ENCODE data around the gene OVCA2. TPM values are rescaled to one million over a fixed set of nuclear protein-coding genes. Genes with fewer than 3 reads are reported as not detected.
A peak's percentile ranks its signal among the peaks of the same experiment; 100 is the strongest.

Gene OVCA2
- total RNA-seq, 1 experiment from 2014 or later: 27.3 TPM

- Histone ChIP-seq H3K9ac (ENCODE audit: low read length) (peak overlapping the region; percentile 91), H4K20me1 (ENCODE audit: insufficient read depth) (no peaks in the 10 kb centered on the region), H3K9me3 (ENCODE audit: control insufficient read depth in 1 of 2, insufficient read depth in 1 of 2, low read depth in 1 of 2, low read length in 2 of 2) (no peaks in the 10 kb centered on the region), H3K4me3 (replicated peaks in 1 of 2; ENCODE audit: low read depth in 1 of 2, low read length in 2 of 2) (peak overlapping the region; percentile 94 to 96), H3K4me2 (ENCODE audit: low read length) (peak overlapping the region; percentile 93), H3K79me2 (ENCODE audit: insufficient read depth, low read length) (peaks cover 20% of the 10 kb centered on the region; the same call in 1 of the 2 replicates), H3K27me3 (ENCODE audit: insufficient read depth, low read length) (no peaks in the 10 kb centered on the region), H3K9me2 (ENCODE audit: insufficient read depth) (no peaks in the 10 kb centered on the region), H3K4me1 (ENCODE audit: control insufficient read depth in 1 of 2, insufficient read depth in 2 of 2, low read length in 2 of 2) (peaks cover 17 to 36% of the 10 kb centered on the region in 2 experiments), H3K36me3 (ENCODE audit: control insufficient read depth in 1 of 2, insufficient read depth in 2 of 2, low read length in 2 of 2) (0 out of 4 replicates have a peak, but pooled peaks cover 0 to 3% of the 10 kb centered on the region in 2 experiments), H2AFZ (ENCODE audit: low read depth, low read length, poor library complexity, severe bottlenecking) (no peak overlapping the region), H3K27ac (ENCODE audit: low read depth, low read length) (peak overlapping the region; percentile 83)
- intact Hi-C loops (cut with micrococcal nuclease): no loop called here
- DNase-seq (ENCODE audit: low read depth, low spot score): no peak
- TF ChIP-seq CTCF (IDR thresholded peaks at IDR 0.05 in 2 of 3, conservative IDR thresholded peaks at IDR 0.05 in 1 of 3; ENCODE audit: borderline replicate concordance in 1 of 3, insufficient read depth in 1 of 3, low read depth in 2 of 3, low read length in 2 of 3) (peak in 1 of 3 experiments; percentile 40; a peak in 4 of 6 replicates), POLR2AphosphoS5 (IDR thresholded peaks at IDR 0.05; ENCODE audit: low read depth, low read length) (no peak), ZFX (IDR thresholded peaks at IDR 0.05) (0 out of 2 replicates have a peak, but pooled peaks have one; percentile 24), RAD21 (IDR thresholded peaks at IDR 0.05; ENCODE audit: low read depth) (0 out of 2 replicates have a peak, but pooled peaks have one; percentile 26)
- ChIA-PET POLR2A (no interaction called here), RAD21 (ENCODE audit: low non-redundant PET in 1 of 2, low total read pairs in 2 of 2, uncharacterized antibody in 2 of 2, unreplicated experiment in 2 of 2) (no interaction called here), CTCF (interaction anchor here (1.0 to 1.8 kb wide), 2 partner anchors 17 to 202 kb away, joined by 3 to 7 read pairs; partner anchors contain the start of gene RTN4RL1)
- ATAC-seq: peak; percentile 32
- no TSS peak for BruUV-seq (replicated peaks)
Measured at GRCh38 chr17:2042390-2042847, 597 bp downstream of the OVCA2 start.

GRCh38 chr17:2042933-2043332 is 1.1 kb downstream of the OVCA2 start:
- no peak for TF ChIP-seq MAX (IDR thresholded peaks at IDR 0.05)
- no peak for TF ChIP-seq EZH2phosphoT487 (IDR thresholded peaks at IDR 0.05; ENCODE audit: borderline replicate concordance)
- no peak for TF ChIP-seq CBX3 (IDR thresholded peaks at IDR 0.05; ENCODE audit: low read depth)
- TF ChIP-seq ATF3 (IDR thresholded peaks at IDR 0.05): no peak
- no peak for TF ChIP-seq ZNF274 (IDR thresholded peaks at IDR 0.05; ENCODE audit: low read depth, low read length)
- no peak for TF ChIP-seq ZBTB33 (IDR thresholded peaks at IDR 0.05; ENCODE audit: extremely low read depth, insufficient replicate concordance, low read length)
- no peak for TF ChIP-seq FOSL1 (IDR thresholded peaks at IDR 0.05; ENCODE audit: low read depth)
- no peak for TF ChIP-seq YY1 (IDR thresholded peaks at IDR 0.05; ENCODE audit: extremely low read depth, insufficient replicate concordance, low read depth, low read length)
- no peak for TF ChIP-seq RAD21 (IDR thresholded peaks at IDR 0.05; ENCODE audit: low read depth)
- no peak for TF ChIP-seq EZH2 (IDR thresholded peaks at IDR 0.05)
- Histone ChIP-seq H3K79me2 (ENCODE audit: insufficient read depth, low read length) (peaks cover 20% of the 10 kb centered on the region; the same call in 1 of the 2 replicates), H3K4me1 (ENCODE audit: control insufficient read depth in 1 of 2, insufficient read depth in 2 of 2, low read length in 2 of 2) (peaks cover 17 to 36% of the 10 kb centered on the region in 2 experiments), H3K9me3 (ENCODE audit: control insufficient read depth in 1 of 2, insufficient read depth in 1 of 2, low read depth in 1 of 2, low read length in 2 of 2) (no peaks in the 10 kb centered on the region), H3K4me2 (ENCODE audit: low read length) (peak overlapping the region; percentile 93), H3K27me3 (ENCODE audit: insufficient read depth, low read length) (no peaks in the 10 kb centered on the region), H3K36me3 (ENCODE audit: control insufficient read depth in 1 of 2, insufficient read depth in 2 of 2, low read length in 2 of 2) (0 out of 4 replicates have a peak, but pooled peaks cover 0 to 3% of the 10 kb centered on the region in 2 experiments), H3K9ac (ENCODE audit: low read length) (peak overlapping the region; percentile 91), H3K27ac (ENCODE audit: low read depth, low read length) (peak overlapping the region; percentile 83), H3K9me2 (ENCODE audit: insufficient read depth) (no peaks in the 10 kb centered on the region), H2AFZ (ENCODE audit: low read depth, low read length, poor library complexity, severe bottlenecking) (no peak overlapping the region), H3K4me3 (replicated peaks in 1 of 2; ENCODE audit: low read depth in 1 of 2, low read length in 2 of 2) (peak overlapping the region; percentile 94 to 96), H4K20me1 (ENCODE audit: insufficient read depth) (no peaks in the 10 kb centered on the region)
- intact Hi-C loops (cut with micrococcal nuclease): no loop called here
- ChIA-PET RAD21 (ENCODE audit: low non-redundant PET in 1 of 2, low total read pairs in 2 of 2, uncharacterized antibody in 2 of 2, unreplicated experiment in 2 of 2) (no interaction called here), CTCF (interaction anchor here (1.0 to 1.8 kb wide), 2 partner anchors 17 to 202 kb away, joined by 3 to 7 read pairs; partner anchors contain the start of gene RTN4RL1), POLR2A (no interaction called here)
- ATAC-seq (no peak; the same call in 1 of the 2 replicates), DNase-seq (ENCODE audit: low read depth, low spot score) (no peak)
- TSS peak; percentile 66 for BruUV-seq (replicated peaks)

Data from HCT116 (cell line).